HUES48 (cell line): ENCODE data around the gene APBA2.

Experiments used
- H3K27ac ChIP-seq: one replicate; pipeline ENCODE4 v1.7.0; 2013; ENCODE audit warnings: low read depth, low read length, inconsistent platforms
- H3K27me3 ChIP-seq: 2 replicates; pipeline ENCODE4 v1.6.1; 2013; ENCODE audit warnings: mild to moderate bottlenecking, low read length; ENCODE audit not compliant: control insufficient read depth, insufficient read depth
- H3K36me3 ChIP-seq: 2 replicates; pipeline ENCODE4 v1.6.1; 2013; ENCODE audit warnings: low read length; ENCODE audit not compliant: control insufficient read depth, insufficient read depth
- H3K4me1 ChIP-seq: 2 replicates; pipeline ENCODE4 v1.6.1; 2013; ENCODE audit warnings: mild to moderate bottlenecking, low read length; ENCODE audit not compliant: control insufficient read depth, insufficient read depth
- H3K4me3 ChIP-seq: 2 replicates; pipeline ENCODE4 v1.5.1; 2013; ENCODE audit warnings: mild to moderate bottlenecking, low read depth, low read length
- H3K9ac ChIP-seq: 2 replicates; pipeline ENCODE4 v1.6.1; 2013; ENCODE audit warnings: mild to moderate bottlenecking, low read depth, low read length, moderate library complexity
- H3K9me3 ChIP-seq: 2 replicates; pipeline ENCODE4 v1.6.1; 2013; ENCODE audit warnings: low read length; ENCODE audit not compliant: control insufficient read depth, insufficient read depth

Gene APBA2

DNA sequence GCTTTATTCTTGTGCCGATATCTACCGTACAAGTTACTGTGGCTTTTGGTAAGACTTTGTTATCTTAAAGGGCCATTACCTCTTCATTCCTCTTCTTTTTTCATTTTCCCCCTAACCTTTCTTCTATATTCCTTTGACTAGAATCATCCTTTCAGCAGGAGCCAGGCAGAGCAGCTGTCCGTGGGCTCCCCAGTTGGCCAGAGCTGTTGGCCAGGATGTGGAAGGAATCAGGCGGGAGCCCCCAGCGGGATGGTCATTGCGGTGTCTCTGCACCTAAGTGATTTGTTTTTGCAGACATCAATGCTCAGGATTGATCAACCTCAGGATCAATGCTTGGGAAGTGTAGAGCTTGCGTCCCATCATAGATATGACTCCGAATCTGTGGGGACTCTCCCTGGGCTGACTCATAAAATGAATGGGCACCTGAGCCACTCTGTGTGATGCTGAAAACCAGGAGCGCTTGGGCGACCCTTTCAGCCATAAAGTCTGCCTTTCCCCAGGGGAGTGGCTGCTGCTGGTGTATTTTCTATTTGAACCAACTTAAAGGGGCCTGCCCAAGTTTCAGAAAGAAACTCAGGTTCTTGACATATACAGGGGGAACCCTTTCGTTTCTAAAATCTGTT lies 21.7 kb downstream of the APBA2 start:
- H3K27me3 ChIP-seq = no peaks in the 10 kb centered on the region
- no peak overlapping the region for H3K9ac ChIP-seq
- no peak overlapping the region for H3K4me3 ChIP-seq
- no peak overlapping the region for H3K27ac ChIP-seq
- no peaks in the 10 kb centered on the region for H3K36me3 ChIP-seq
- H3K9me3 ChIP-seq = no peaks in the 10 kb centered on the region
- H3K4me1 ChIP-seq = peaks cover 18% of the 10 kb centered on the region

DNA sequence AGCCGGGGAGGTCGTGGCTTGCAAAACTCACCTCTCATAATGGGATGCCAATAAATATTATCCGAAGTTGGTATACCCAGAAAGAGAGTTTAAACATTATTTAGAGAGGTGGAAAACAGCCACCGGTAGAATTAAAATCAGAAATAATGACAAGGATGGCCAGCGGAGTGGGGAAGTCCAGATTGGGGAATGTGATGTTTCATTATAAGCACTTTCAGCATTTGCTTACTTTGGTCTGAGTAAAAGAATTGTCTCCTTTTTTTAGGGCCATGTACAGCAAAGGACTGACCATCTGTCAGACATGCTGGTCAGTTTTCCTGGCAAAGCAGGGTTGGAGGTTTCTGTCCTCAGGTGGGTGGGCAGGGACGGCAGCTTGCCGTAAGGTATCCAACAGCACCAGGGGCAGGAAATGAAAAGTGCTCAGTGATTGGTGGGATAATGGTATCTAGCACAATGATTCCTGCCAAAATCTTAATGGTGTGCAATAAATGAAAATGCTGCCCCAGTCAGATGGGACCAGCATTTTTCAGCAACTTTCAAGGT lies 24.3 kb downstream of the APBA2 start:
- Histone ChIP-seq H3K4me1 (peaks cover 23% of the 10 kb centered on the region), H3K9me3 (no peaks in the 10 kb centered on the region), H3K27me3 (no peaks in the 10 kb centered on the region), H3K4me3 (no peak overlapping the region), H3K27ac (no peak overlapping the region), H3K9ac (no peak overlapping the region), H3K36me3 (no peaks in the 10 kb centered on the region)

DNA sequence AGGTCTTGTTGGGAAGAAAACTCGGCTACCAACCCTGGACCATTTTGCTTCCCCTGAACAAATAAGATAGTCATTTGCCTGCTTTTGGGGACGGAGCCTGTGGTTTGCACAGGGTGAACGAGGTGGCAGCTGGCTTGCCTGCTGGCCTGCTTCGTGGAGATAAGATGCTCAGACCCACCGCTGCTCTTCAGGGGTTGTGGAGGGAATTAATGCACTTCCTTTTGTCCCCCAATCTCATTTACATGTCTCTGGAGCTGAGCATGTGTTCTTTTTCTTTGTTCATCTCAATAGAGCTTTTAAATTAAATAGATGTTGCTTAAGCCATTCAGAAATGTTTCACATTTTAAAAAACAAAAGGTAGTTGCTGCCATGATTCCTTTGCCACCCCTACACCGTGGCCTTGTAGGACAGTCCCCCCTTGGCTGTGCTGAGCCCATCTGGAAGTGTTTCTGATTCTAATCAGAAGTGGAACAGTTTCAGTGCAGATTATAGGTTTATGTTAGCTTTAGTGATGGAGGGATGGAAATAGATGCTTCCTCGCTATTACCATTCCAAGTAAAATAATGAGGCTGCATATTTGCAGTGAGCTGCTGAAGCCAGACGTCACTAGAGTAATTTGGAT lies 25.6 kb downstream of the APBA2 start:
- peak overlapping the region; percentile 15 for H3K27ac ChIP-seq
- H3K36me3 ChIP-seq = no peaks in the 10 kb centered on the region
- H3K9ac ChIP-seq = no peak overlapping the region
- peaks cover 23% of the 10 kb centered on the region for H3K4me1 ChIP-seq
- no peaks in the 10 kb centered on the region for H3K27me3 ChIP-seq
- no peak overlapping the region for H3K4me3 ChIP-seq
- H3K9me3 ChIP-seq = no peaks in the 10 kb centered on the region

DNA sequence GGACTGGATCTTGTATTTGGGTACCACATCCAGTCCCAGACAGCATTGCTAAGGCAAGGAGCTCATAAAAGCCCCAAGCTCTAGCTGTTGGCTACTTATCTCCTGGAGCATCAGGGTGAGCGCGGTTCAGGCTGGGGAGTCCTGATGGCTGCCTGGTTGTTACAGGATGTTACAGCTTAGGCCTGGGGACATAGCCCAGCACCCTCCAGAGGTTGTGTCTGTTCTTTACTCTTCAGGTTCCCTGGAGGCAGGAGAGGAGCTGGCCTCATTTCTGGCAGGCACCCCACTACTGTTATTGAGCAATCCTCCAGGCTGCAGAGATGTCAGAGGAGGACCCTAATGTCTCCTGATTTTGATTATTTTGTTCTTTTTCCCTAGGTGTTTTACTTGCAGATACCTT lies 26.6 kb downstream of the APBA2 start:
- H3K9ac ChIP-seq = no peak overlapping the region
- no peaks in the 10 kb centered on the region for H3K27me3 ChIP-seq

DNA sequence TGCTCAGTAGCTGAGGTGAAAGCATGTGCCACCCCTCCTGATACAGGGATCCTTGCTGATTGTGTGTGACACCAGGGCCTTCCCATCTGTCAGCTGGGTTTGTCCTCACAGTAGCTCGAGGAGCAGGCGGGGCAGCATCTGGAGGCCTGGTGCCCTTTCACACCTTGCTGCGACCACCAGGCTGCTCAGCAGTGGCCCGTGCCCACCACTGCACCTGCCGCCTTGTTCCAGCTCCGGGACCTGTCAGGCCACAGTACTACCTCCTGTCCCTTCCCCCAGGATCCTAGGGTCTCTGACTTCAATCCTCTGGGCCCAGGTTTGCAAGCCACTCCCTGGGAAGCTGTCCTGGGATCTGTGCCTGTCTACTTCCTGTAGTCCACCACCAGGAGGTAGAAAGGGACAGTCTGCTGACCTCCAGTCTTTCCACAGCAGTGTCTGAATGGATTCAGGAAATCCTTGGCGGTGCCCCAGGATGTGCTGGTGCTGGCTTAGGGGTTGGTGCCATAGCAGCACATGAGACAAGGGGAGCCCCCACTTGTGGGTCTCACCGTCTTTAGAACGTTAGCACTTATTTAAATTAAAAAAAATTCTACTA lies 27.5 kb downstream of the APBA2 start:
- Histone ChIP-seq H3K4me3 (no peak overlapping the region), H3K9me3 (no peaks in the 10 kb centered on the region), H3K4me1 (peaks cover 30% of the 10 kb centered on the region), H3K9ac (no peak overlapping the region), H3K36me3 (no peaks in the 10 kb centered on the region), H3K27me3 (no peaks in the 10 kb centered on the region), H3K27ac (no peak overlapping the region)

More for the DNA sequence above, 26.6 kb downstream of the APBA2 start:
- H3K36me3 ChIP-seq = no peaks in the 10 kb centered on the region
- peaks cover 23% of the 10 kb centered on the region for H3K4me1 ChIP-seq
- no peak overlapping the region for H3K4me3 ChIP-seq
- no peak overlapping the region for H3K27ac ChIP-seq
- H3K9me3 ChIP-seq = no peaks in the 10 kb centered on the region

DNA sequence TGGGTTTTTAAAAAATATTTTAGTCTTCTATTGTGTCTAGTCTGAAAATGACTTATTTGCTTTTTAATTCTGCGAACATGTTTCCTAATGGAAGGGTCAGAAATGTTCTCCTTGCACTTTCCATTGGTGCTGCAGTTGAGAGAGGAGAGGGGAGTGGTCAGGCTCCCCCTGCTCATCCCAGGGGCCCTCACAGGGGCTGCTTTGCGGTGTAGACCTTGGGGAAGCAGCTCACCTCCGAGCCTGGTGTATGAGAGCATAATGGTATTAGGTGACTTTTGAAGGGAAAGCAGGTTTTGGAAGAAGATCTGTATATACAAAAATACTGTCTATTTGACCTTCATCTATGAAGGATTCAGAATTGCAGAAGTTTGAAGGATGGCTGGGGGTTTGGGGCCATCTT lies 28.3 kb downstream of the APBA2 start:
- H3K27ac ChIP-seq = no peak overlapping the region
- peaks cover 30% of the 10 kb centered on the region for H3K4me1 ChIP-seq
- H3K9ac ChIP-seq = no peak overlapping the region
- H3K4me3 ChIP-seq = no peak overlapping the region
- no peaks in the 10 kb centered on the region for H3K36me3 ChIP-seq
- H3K27me3 ChIP-seq = no peaks in the 10 kb centered on the region
- no peaks in the 10 kb centered on the region for H3K9me3 ChIP-seq

DNA sequence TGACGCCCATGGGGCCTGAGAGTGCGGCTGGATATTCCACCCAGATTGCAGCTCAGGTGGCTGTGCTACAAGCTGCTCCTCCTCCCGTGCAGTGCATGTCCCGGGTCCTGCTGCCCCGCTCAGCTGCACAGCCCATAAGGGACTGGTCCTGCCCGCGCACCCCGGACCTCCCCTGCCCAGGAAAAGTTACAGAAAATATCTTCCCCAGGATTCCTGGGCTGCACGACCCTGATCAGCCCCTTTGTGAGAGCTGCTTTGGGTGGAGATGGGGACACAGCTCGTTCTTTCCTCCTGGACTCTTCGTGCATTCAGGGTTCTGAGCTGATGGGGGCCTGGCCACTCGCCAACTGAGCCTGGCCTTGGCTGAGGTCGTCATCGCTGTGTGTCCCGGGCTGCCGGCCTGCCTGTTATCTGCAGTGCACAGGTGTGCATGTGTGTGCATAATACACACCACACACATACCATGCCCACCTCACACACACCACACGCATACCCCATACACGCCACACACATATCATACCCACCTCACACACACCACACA lies 28.8 kb downstream of the APBA2 start:
- H3K27ac ChIP-seq = no peak overlapping the region
- H3K9ac ChIP-seq = no peak overlapping the region
- no peak overlapping the region for H3K4me3 ChIP-seq
- no peaks in the 10 kb centered on the region for H3K27me3 ChIP-seq
- H3K4me1 ChIP-seq = peaks cover 30% of the 10 kb centered on the region
- no peaks in the 10 kb centered on the region for H3K36me3 ChIP-seq
- H3K9me3 ChIP-seq = no peaks in the 10 kb centered on the region

DNA sequence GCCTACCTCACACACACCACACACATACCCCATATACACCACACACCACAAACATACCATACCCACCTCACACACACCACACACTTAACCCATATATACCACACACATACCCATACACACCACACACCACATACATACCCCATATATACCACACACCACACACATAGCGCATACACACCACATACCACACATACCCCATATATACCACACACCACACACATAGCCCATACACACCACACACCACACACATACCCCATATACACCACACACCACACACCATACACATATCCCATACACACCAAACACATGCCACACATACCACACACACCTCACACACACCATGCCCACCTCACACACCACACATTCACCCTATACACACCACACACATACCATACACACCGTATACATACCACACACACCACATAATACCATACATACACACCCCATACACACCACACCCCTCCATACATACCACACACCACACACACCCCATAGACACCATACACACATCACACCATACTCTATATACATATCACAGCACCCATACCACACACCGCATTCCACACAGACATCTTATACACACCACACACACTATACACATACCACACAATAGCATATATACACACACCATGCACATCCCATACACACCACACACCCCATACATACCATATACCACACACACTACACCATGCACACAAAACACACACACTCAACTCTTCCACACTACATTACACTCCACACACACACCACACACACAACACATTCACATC lies 29.5 kb downstream of the APBA2 start:
- Histone ChIP-seq H3K9ac (no peak overlapping the region), H3K27ac (no peak overlapping the region), H3K36me3 (no peaks in the 10 kb centered on the region), H3K4me3 (no peak overlapping the region), H3K4me1 (peaks cover 30% of the 10 kb centered on the region), H3K27me3 (no peaks in the 10 kb centered on the region), H3K9me3 (no peaks in the 10 kb centered on the region)

DNA sequence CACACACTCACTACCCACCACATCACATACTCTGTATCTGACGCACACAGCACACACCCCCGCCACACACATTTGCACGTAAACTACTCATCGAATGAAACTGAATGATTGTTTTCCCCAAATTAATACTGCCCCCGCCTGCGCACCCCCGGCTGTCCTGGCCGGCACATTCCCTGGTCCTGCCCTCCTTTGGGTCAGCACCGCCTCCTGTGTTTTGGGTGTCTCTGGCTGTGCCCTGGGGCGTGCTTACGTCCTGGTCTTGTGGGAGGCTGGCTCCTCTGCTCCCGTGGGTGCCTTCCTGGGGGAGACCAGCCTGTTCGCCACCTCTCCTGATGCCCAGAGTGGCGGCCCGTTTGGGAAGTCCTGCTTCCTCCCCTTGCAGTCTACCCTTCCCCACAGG lies 30.2 kb downstream of the APBA2 start:
- H3K9me3 ChIP-seq = no peaks in the 10 kb centered on the region
- H3K36me3 ChIP-seq = no peaks in the 10 kb centered on the region
- no peaks in the 10 kb centered on the region for H3K27me3 ChIP-seq
- no peak overlapping the region for H3K4me3 ChIP-seq
- H3K4me1 ChIP-seq = peaks cover 26% of the 10 kb centered on the region
- no peak overlapping the region for H3K27ac ChIP-seq
- no peak overlapping the region for H3K9ac ChIP-seq

DNA sequence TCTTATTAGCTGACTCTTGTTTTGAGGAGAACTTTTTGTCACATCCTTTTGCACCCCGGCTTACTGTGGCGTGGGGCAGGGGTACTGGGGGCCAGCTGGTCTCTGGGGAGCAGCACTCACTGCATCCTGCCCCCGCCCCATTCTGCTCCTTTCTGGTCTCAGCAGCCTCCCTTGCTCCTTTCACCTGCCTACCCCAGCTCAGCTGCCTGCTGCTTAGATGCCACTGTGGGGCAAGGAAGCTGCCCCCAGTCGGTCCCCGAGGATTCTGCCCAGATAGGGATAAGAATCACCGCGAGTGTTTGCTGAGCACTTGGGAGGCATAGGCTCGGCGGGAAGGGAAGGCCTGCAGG lies 32.0 kb downstream of the APBA2 start:
- Histone ChIP-seq H3K4me1 (peaks cover 9% of the 10 kb centered on the region), H3K27ac (no peak overlapping the region), H3K27me3 (no peaks in the 10 kb centered on the region), H3K36me3 (no peaks in the 10 kb centered on the region), H3K9me3 (no peaks in the 10 kb centered on the region), H3K4me3 (peak overlapping the region; percentile 9; the same call in 1 of the 2 replicates), H3K9ac (no peak overlapping the region)
